LNCaP clone FGC (cell line): ENCODE results near the gene EML6.

Source experiments
- DNase-seq: peaks from one replicate; pipeline ENCODE4 v3.0.0-alpha.2; 2011; ENCODE audit warnings: low read depth
- H3K4me3 ChIP-seq: 2 replicates; pipeline ENCODE4 v1.5.1; 2011; ENCODE audit warnings: mild to moderate bottlenecking, low read depth, low read length, control low read depth
- CTCF ChIP-seq: IDR thresholded peaks from 2 replicates; pipeline ENCODE4 v1.5.1; 2012; ENCODE audit warnings: mild to moderate bottlenecking; ENCODE audit not compliant: control insufficient read depth, insufficient read depth; ENCODE audit errors: extremely low read depth

The EML6 gene

GRCh38 chr2:54752439-54752838 is 29.0 kb downstream of the EML6 start:
- no peak for TF ChIP-seq CTCF
- DNase-seq = no peak
- no peak overlapping the region for H3K4me3 ChIP-seq

DNA sequence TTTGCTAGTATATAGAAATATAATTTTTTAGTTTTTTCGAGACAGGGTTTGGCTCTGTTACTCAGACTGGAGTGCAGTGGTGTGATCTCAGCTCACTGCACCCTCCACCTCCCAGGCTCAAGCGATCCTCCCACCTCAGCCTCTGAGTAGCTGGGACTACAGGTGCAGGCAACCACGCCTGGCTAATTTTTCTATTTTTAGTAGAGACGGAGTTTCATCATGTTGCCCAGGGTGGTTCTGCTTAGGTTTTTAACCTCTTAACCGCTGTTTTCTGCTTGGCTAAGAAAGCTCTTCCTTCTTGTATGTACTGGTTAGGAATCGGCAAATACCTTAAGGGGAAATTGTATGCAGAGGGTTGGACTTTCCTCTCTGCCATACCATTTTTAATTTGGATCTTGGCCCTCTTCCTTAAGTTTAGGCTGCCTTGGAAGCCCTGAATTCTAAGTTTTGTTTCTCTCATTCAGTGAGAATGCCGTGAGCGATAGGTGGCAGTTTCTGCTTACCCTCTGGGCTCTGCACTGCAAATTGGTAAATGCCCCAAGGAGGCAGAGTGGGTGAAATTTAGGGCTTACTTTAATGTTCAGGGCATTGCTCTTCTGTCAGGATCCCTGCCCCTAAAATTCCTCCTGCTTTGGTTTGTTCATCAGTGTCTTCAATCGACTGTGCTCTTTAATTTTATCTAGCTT is 32.3 kb downstream of the EML6 start:
- H3K4me3 ChIP-seq = no peak overlapping the region
- DNase-seq = no peak
- no peak for TF ChIP-seq CTCF

GRCh38 chr2:54757500-54757899 is 34.0 kb downstream of the EML6 start:
- H3K4me3 ChIP-seq = no peak overlapping the region
- no peak for DNase-seq
- no peak for TF ChIP-seq CTCF

DNA sequence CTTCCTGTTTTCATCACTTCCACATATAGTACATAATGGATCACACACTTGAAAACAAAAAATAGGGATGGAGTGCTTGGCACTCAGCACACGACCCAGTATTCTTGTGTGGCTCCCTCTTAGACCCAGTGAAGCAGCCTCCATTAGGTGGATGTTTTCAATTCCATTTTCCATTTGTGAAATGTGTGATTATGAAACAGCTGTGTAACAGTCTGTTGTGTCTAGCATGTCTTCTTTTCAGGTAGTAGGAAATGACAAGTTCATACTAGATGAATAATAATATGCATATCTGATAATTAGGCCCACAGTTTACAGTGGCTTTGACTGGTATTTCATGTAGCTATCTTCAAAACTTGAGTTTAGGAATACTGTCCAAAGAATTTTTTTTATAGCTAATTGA is 35.5 kb downstream of the EML6 start:
- DNase-seq = no peak
- no peak overlapping the region for H3K4me3 ChIP-seq
- no peak for TF ChIP-seq CTCF

DNA sequence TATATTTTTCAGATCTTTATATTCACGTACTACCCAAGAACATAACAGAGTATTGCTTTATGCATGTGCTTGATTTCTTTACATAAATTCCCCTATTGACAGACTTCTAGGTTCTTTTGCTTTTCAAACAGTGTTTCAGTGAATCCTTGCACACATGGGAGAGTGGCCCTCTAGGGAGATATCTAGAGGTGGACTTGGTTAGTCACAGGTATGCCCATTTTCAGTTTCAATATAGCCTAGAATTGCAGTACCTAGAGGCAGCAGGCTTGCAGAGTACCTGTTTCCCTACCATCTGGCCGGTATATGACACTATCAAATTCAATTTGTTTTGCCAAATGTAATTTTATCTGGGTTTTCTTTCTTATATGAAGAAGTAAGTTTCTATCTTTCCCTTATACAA is 36.8 kb downstream of the EML6 start:
- TF ChIP-seq CTCF = no peak
- no peak overlapping the region for H3K4me3 ChIP-seq
- no peak for DNase-seq

DNA sequence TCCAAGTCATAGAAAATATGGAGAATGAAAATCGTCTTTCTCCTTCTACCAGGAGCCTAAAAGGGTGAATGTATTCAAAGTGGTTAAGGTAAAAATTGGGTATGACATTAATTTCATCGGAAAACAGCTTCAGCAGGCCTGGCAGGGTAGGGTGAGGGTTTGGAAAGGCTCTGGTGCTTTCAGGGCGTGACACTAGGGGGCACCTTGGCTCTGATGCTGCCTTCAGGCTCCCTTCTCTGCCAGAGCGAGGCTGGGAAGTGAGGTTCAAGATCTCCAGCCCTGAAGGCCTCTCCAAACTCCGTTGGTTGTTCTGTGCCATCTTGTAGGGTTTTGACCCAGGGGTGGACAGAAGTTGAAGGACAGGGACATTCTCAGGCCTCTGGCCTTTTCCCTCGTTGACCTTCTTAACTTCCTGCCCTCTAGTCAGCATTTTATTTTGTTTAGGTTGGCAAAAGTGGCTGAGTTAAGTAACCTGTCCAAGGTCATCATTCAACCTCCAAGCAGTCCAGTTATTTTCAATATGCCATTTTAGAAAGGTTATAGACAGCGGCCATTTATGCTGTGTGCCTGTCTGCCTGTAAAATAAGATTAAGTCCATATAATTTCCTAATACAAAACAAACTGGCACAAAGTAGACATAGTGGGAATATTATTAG is 40.3 kb downstream of the EML6 start:
- TF ChIP-seq CTCF = no peak
- no peak overlapping the region for H3K4me3 ChIP-seq
- DNase-seq = no peak

GRCh38 chr2:54767921-54768320 is 44.5 kb downstream of the EML6 start:
- H3K4me3 ChIP-seq = no peak overlapping the region
- no peak for DNase-seq
- no peak for TF ChIP-seq CTCF
